Measurements from ENCODE around the gene TMEM26. TPM values are rescaled to one million over a fixed set of nuclear protein-coding genes. Genes with fewer than 3 reads are reported as not detected.
"Not testable (repeated sequence)": the region's sequence is repeated elsewhere in the genome, so short reads cannot be mapped to it uniquely, and the experiment has no call there.

The TMEM26 gene
- total and polyA plus RNA-seq, 9 of the 15 experiments (the other 6 are each of a cell fraction or from before 2014, with no cell fraction given) = not detected

- H2AFZ ChIP-seq (ENCODE audit: low read depth, low read length) = no peak overlapping the region
- no peak overlapping the region for H3K27ac ChIP-seq (ENCODE audit: extremely low read depth, low read depth, low read length)
- ChIA-PET CTCF (ENCODE audit: low intra/inter-chr PET ratio) (no interaction called here), POLR2A (no interaction called here)
- no peaks in the 10 kb centered on the region for H3K27me3 ChIP-seq (ENCODE audit: control insufficient read depth in 2 of 2, insufficient read depth in 2 of 2, low read length in 2 of 2)
- no peak overlapping the region for H3K4me2 ChIP-seq (ENCODE audit: insufficient read depth, low read length)
- 0 out of 3 replicates have a peak, but pooled peaks have one; percentile 36 for ATAC-seq
- no peaks in the 10 kb centered on the region for H3K4me1 ChIP-seq (replicated peaks in 1 of 2; ENCODE audit: control insufficient read depth in 2 of 2, insufficient read depth in 2 of 2, low read length in 2 of 2)
- no peaks in the 10 kb centered on the region for H3K79me2 ChIP-seq (ENCODE audit: control insufficient read depth, insufficient read depth, low read length)
- no TSS peak for BruUV-seq (replicated peaks)
- no peak overlapping the region for H3K4me3 ChIP-seq
- WGBS (ENCODE audit: insufficient coverage, low coverage, missing lambda C conversion rate) = 5% methylated on average over 3 of the region's 3 CpGs
- no peak for FAIRE-seq
- in situ Hi-C loops (cut with MboI) (no loop called here), intact Hi-C loops (cut with micrococcal nuclease) (no loop called here)
- TF ChIP-seq JUND (IDR thresholded peaks at IDR 0.05; ENCODE audit: borderline replicate concordance, low read depth, low read length) (peak; percentile 54; the same call in 1 of the 2 replicates), JUND (tag; IDR thresholded peaks at IDR 0.05; ENCODE audit: borderline replicate concordance, low read depth, low read length) (no peak), EP300 (IDR thresholded peaks at IDR 0.05; ENCODE audit: low read length) (no peak), FOSL1 (tag; conservative IDR thresholded peaks at IDR 0.05) (peak; percentile 79), KHSRP (IDR thresholded peaks at IDR 0.05) (no peak), PKNOX1 (IDR thresholded peaks at IDR 0.05) (peak; percentile 73)
- TF ChIP-seq, protein P1, sequence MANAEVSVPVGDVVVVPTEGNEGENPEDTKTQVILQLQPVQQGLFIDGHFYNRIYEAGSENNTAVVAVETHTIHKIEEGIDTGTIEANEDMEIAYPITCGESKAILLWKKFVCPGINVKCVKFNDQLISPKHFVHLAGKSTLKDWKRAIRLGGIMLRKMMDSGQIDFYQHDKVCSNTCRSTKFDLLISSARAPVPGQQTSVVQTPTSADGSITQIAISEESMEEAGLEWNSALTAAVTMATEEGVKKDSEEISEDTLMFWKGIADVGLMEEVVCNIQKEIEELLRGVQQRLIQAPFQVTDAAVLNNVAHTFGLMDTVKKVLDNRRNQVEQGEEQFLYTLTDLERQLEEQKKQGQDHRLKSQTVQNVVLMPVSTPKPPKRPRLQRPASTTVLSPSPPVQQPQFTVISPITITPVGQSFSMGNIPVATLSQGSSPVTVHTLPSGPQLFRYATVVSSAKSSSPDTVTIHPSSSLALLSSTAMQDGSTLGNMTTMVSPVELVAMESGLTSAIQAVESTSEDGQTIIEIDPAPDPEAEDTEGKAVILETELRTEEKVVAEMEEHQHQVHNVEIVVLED (CRISPR knock-in tag; IDR thresholded peaks at IDR 0.05) = no peak
- no peaks in the 10 kb centered on the region for H3K9me1 ChIP-seq (ENCODE audit: control insufficient read depth, insufficient read depth, low read length)
- DNase-seq (ENCODE audit: extremely low read depth in 1 of 4, low spot score in 3 of 4) = peak in 1 of 4 experiments; percentile 9
- no peaks in the 10 kb centered on the region for H3K36me3 ChIP-seq (ENCODE audit: control insufficient read depth, insufficient read depth, low read length)
- H4K20me1 ChIP-seq (replicated peaks; ENCODE audit: control insufficient read depth, insufficient read depth, low read length) = no peaks in the 10 kb centered on the region
- no peak overlapping the region for H3K9ac ChIP-seq (ENCODE audit: insufficient read depth in 1 of 2, low read depth in 2 of 2, low read length in 2 of 2)
- no peaks in the 10 kb centered on the region for H3K9me3 ChIP-seq (replicated peaks; ENCODE audit: control insufficient read depth, insufficient read depth, low read depth, low read length)
Measured at GRCh38 chr10:61389887-61390286, 63.3 kb downstream of the TMEM26 start.

DNA sequence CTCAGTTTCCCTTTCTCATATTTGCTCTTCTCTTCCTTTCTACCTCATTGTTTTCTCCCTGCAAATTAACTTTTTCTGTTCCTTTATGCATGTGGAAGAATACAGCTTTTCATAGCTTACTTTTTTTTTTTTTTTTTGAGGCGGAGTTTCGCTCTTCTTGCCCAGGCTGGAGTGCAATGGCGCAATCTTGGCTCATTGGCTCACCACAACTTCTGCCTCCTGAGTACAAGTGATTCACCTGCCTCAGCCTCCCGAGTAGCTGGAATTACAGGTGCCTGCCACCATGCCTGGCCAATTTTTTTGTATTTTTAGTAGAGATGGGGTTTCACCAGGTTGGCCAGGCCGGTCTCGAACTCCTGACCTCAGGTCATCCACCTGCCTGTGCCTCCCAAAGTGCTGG, 64.2 kb downstream of the TMEM26 start:
- H3K4me3 ChIP-seq; H2AFZ ChIP-seq (ENCODE audit: low read depth, low read length); H3K27me3 ChIP-seq (ENCODE audit: control insufficient read depth in 2 of 2, insufficient read depth in 2 of 2, low read length in 2 of 2); H4K20me1 ChIP-seq (replicated peaks; ENCODE audit: control insufficient read depth, insufficient read depth, low read length); H3K4me1 ChIP-seq (replicated peaks in 1 of 2; ENCODE audit: control insufficient read depth in 2 of 2, insufficient read depth in 2 of 2, low read length in 2 of 2); H3K79me2 ChIP-seq (ENCODE audit: control insufficient read depth, insufficient read depth, low read length); H3K9ac ChIP-seq (ENCODE audit: insufficient read depth in 1 of 2, low read depth in 2 of 2, low read length in 2 of 2); H3K9me1 ChIP-seq (ENCODE audit: control insufficient read depth, insufficient read depth, low read length); CTCF ChIA-PET (ENCODE audit: low intra/inter-chr PET ratio); H3K27ac ChIP-seq (ENCODE audit: extremely low read depth, low read depth, low read length); intact Hi-C loops (cut with micrococcal nuclease); in situ Hi-C loops (cut with MboI); H3K9me3 ChIP-seq (replicated peaks; ENCODE audit: control insufficient read depth, insufficient read depth, low read depth, low read length); POLR2A ChIA-PET; BruUV-seq (replicated peaks); H3K36me3 ChIP-seq (ENCODE audit: control insufficient read depth, insufficient read depth, low read length); H3K4me2 ChIP-seq (ENCODE audit: insufficient read depth, low read length); ATAC-seq; FAIRE-seq; DNase-seq (ENCODE audit: extremely low read depth in 1 of 4, low spot score in 3 of 4): not testable (repeated sequence)
- 3% methylated on average over 6 of the region's 6 CpGs for WGBS (ENCODE audit: insufficient coverage, low coverage, missing lambda C conversion rate)
